Immature natural killer cell (primary cell): ENCODE data around the gene MDM2. TPM values are rescaled to one million over a fixed set of nuclear protein-coding genes. Genes with fewer than 3 reads are reported as not detected.

ENCODE experiments used
- DNase-seq, 3 donors: peaks; one replicate each; pipeline ENCODE4 v3.0.0; 2022; ENCODE audit warnings: mixed read lengths in 1 of 3
- H3K27ac Mint-ChIP-seq, 6 donors: one replicate each; pipeline ENCODE4 v1.8.0; 2020; ENCODE audit warnings: mixed read lengths in 6 of 6, mild to moderate bottlenecking in 5 of 6, inconsistent platforms in 4 of 6, moderate library complexity in 3 of 6
- H3K27me3 Mint-ChIP-seq, 3 donors: one replicate each; pipeline ENCODE4 v1.8.0; 2020 to 2021; ENCODE audit warnings: low read depth in 3 of 3, mild to moderate bottlenecking in 3 of 3, mixed read lengths in 3 of 3, moderate library complexity in 3 of 3, inconsistent platforms in 1 of 3
- H3K36me3 Mint-ChIP-seq, 3 donors: one replicate each; pipeline ENCODE4 v1.8.0; 2020; ENCODE audit warnings: mixed read lengths in 3 of 3, inconsistent platforms in 2 of 3, mild to moderate bottlenecking in 2 of 3
- H3K4me1 Mint-ChIP-seq, 2 donors: one replicate each; pipeline ENCODE4 v1.8.0; 2020; ENCODE audit warnings: inconsistent platforms in 2 of 2, mild to moderate bottlenecking in 2 of 2, mixed read lengths in 2 of 2, moderate library complexity in 1 of 2
- H3K4me3 Mint-ChIP-seq, 5 donors: one replicate each; pipeline ENCODE4 v1.8.0; 2020; ENCODE audit warnings: mild to moderate bottlenecking in 5 of 5, mixed read lengths in 5 of 5, inconsistent platforms in 3 of 5, moderate library complexity in 3 of 5
- H3K9me3 Mint-ChIP-seq, 6 donors: one replicate each; pipeline ENCODE4 v1.8.0; 2020; ENCODE audit warnings: mild to moderate bottlenecking in 6 of 6, mixed read lengths in 6 of 6, inconsistent platforms in 4 of 6, moderate library complexity in 3 of 6
- polyA plus RNA-seq, 3 donors: library from polyadenylated mRNA; unstranded; fragments of 300-500 nt; fragmentation: Illumina TruSeq; gene quantifications; one replicate each; pipeline ENCODE4 v1.2.3, GENCODE V29; 2021

Gene MDM2
- polyA plus RNA-seq, 3 donors from 2014 or later: 18.2 to 33.5 (median 19.9) TPM

GRCh38 chr12:68864604-68865003 is 56.6 kb downstream of the MDM2 start:
- no peaks in the 10 kb centered on the region for H3K9me3 Mint-ChIP-seq
- no peaks in the 10 kb centered on the region for H3K4me1 Mint-ChIP-seq
- no peak overlapping the region for H3K4me3 Mint-ChIP-seq
- peaks cover 3 to 4% (median 3%) of the 10 kb centered on the region in 3 donors for H3K27me3 Mint-ChIP-seq
- no peaks in the 10 kb centered on the region for H3K36me3 Mint-ChIP-seq
- no peak overlapping the region for H3K27ac Mint-ChIP-seq
- DNase-seq: no peak

GRCh38 chr12:68865399-68866164 is 57.6 kb downstream of the MDM2 start:
- Mint-ChIP-seq H3K27ac (no peak overlapping the region), H3K4me3 (no peak overlapping the region), H3K4me1 (no peaks in the 10 kb centered on the region), H3K27me3 (peaks cover 0 to 3% (median 3%) of the 10 kb centered on the region in 3 donors), H3K9me3 (no peaks in the 10 kb centered on the region), H3K36me3 (no peaks in the 10 kb centered on the region)
- no peak for DNase-seq

GRCh38 chr12:68866950-68867349 is 59.0 kb downstream of the MDM2 start:
- H3K36me3 Mint-ChIP-seq: no peaks in the 10 kb centered on the region
- no peaks in the 10 kb centered on the region for H3K9me3 Mint-ChIP-seq
- no peaks in the 10 kb centered on the region for H3K4me1 Mint-ChIP-seq
- H3K27ac Mint-ChIP-seq: no peak overlapping the region
- DNase-seq: no peak
- no peak overlapping the region for H3K4me3 Mint-ChIP-seq
- H3K27me3 Mint-ChIP-seq: peaks cover 1 to 3% (median 3%) of the 10 kb centered on the region in 3 donors

- Mint-ChIP-seq H3K36me3 (no peaks in the 10 kb centered on the region), H3K4me1 (no peaks in the 10 kb centered on the region), H3K9me3 (no peaks in the 10 kb centered on the region), H3K27me3 (peaks cover 1 to 3% (median 1%) of the 10 kb centered on the region in 3 donors), H3K27ac (no peak overlapping the region), H3K4me3 (no peak overlapping the region)
- DNase-seq: no peak
Observed at GRCh38 chr12:68867606-68868005, 59.6 kb downstream of the MDM2 start.

- Mint-ChIP-seq H3K4me1 (no peaks in the 10 kb centered on the region), H3K27me3 (peaks cover 1 to 4% (median 3%) of the 10 kb centered on the region in 3 donors), H3K36me3 (no peaks in the 10 kb centered on the region), H3K9me3 (no peaks in the 10 kb centered on the region), H3K4me3 (no peak overlapping the region), H3K27ac (no peak overlapping the region)
- no peak for DNase-seq
Observed at GRCh38 chr12:68868043-68868790, 60.2 kb downstream of the MDM2 start.

GRCh38 chr12:68870011-68870410 is 62.0 kb downstream of the MDM2 start:
- Mint-ChIP-seq H3K27ac (no peak overlapping the region), H3K27me3 (peaks cover 1 to 4% (median 1%) of the 10 kb centered on the region in 3 donors), H3K9me3 (no peaks in the 10 kb centered on the region), H3K4me1 (no peaks in the 10 kb centered on the region), H3K4me3 (no peak overlapping the region), H3K36me3 (no peaks in the 10 kb centered on the region)
- no peak for DNase-seq

GRCh38 chr12:68870443-68870842 is 62.5 kb downstream of the MDM2 start:
- H3K4me3 Mint-ChIP-seq: no peak overlapping the region
- H3K27me3 Mint-ChIP-seq: peaks cover 1 to 4% (median 1%) of the 10 kb centered on the region in 3 donors
- H3K36me3 Mint-ChIP-seq: no peaks in the 10 kb centered on the region
- no peaks in the 10 kb centered on the region for H3K4me1 Mint-ChIP-seq
- no peaks in the 10 kb centered on the region for H3K9me3 Mint-ChIP-seq
- H3K27ac Mint-ChIP-seq: no peak overlapping the region
- DNase-seq: no peak

- no peak overlapping the region for H3K27ac Mint-ChIP-seq
Observed at GRCh38 chr12:68871396-68871795, 63.4 kb downstream of the MDM2 start.

GRCh38 chr12:68871921-68872320 is 63.9 kb downstream of the MDM2 start:
- Mint-ChIP-seq H3K27ac (no peak overlapping the region), H3K36me3 (no peaks in the 10 kb centered on the region), H3K9me3 (no peaks in the 10 kb centered on the region), H3K4me3 (no peak overlapping the region), H3K4me1 (no peaks in the 10 kb centered on the region), H3K27me3 (peaks cover 1 to 4% (median 1%) of the 10 kb centered on the region in 3 donors)
- DNase-seq: no peak

More at GRCh38 chr12:68871396-68871795, 63.4 kb downstream of the MDM2 start:
- H3K4me1 Mint-ChIP-seq: no peaks in the 10 kb centered on the region
- peaks cover 1 to 4% (median 1%) of the 10 kb centered on the region in 3 donors for H3K27me3 Mint-ChIP-seq
- H3K9me3 Mint-ChIP-seq: no peaks in the 10 kb centered on the region
- DNase-seq: no peak
- no peaks in the 10 kb centered on the region for H3K36me3 Mint-ChIP-seq
- H3K4me3 Mint-ChIP-seq: no peak overlapping the region

GRCh38 chr12:68873316-68873715 is 65.3 kb downstream of the MDM2 start:
- Mint-ChIP-seq H3K9me3 (no peaks in the 10 kb centered on the region), H3K4me1 (no peaks in the 10 kb centered on the region), H3K27me3 (peaks cover 1 to 4% (median 1%) of the 10 kb centered on the region in 3 donors), H3K36me3 (no peaks in the 10 kb centered on the region), H3K27ac (no peak overlapping the region), H3K4me3 (no peak overlapping the region)
- DNase-seq: no peak

- H3K36me3 Mint-ChIP-seq: no peaks in the 10 kb centered on the region
- no peaks in the 10 kb centered on the region for H3K4me1 Mint-ChIP-seq
- no peak for DNase-seq
- peaks cover 0 to 13% (median 0%) of the 10 kb centered on the region in 3 donors for H3K27me3 Mint-ChIP-seq
- no peak overlapping the region for H3K27ac Mint-ChIP-seq
- H3K4me3 Mint-ChIP-seq: no peak overlapping the region
- no peaks in the 10 kb centered on the region for H3K9me3 Mint-ChIP-seq
Observed at GRCh38 chr12:68876461-68876860, 68.5 kb downstream of the MDM2 start.

GRCh38 chr12:68877583-68877982 is 69.6 kb downstream of the MDM2 start:
- Mint-ChIP-seq H3K27ac (no peak overlapping the region), H3K9me3 (no peaks in the 10 kb centered on the region), H3K4me1 (no peaks in the 10 kb centered on the region), H3K4me3 (no peak overlapping the region), H3K36me3 (no peaks in the 10 kb centered on the region), H3K27me3 (peaks cover 0 to 13% (median 0%) of the 10 kb centered on the region in 3 donors)
- no peak for DNase-seq

- Mint-ChIP-seq H3K9me3 (no peaks in the 10 kb centered on the region), H3K36me3 (no peaks in the 10 kb centered on the region), H3K27me3 (peaks cover 0 to 14% (median 0%) of the 10 kb centered on the region in 3 donors), H3K4me1 (no peaks in the 10 kb centered on the region), H3K27ac (no peak overlapping the region), H3K4me3 (no peak overlapping the region)
- DNase-seq: no peak
Observed at GRCh38 chr12:68878283-68878682, 70.3 kb downstream of the MDM2 start.

- no peak overlapping the region for H3K4me3 Mint-ChIP-seq
- H3K4me1 Mint-ChIP-seq: no peaks in the 10 kb centered on the region
- no peaks in the 10 kb centered on the region for H3K36me3 Mint-ChIP-seq
- H3K27ac Mint-ChIP-seq: no peak overlapping the region
- H3K27me3 Mint-ChIP-seq: peaks cover 0 to 17% (median 0%) of the 10 kb centered on the region in 3 donors
- no peaks in the 10 kb centered on the region for H3K9me3 Mint-ChIP-seq
- no peak for DNase-seq
Observed at GRCh38 chr12:68878846-68879245, 70.9 kb downstream of the MDM2 start.
